Vagina (tissue), 2 donors: ENCODE data around the gene LDAH.

Experiments
- CTCF ChIP-seq, 3 experiments: fragments of 450-650 bp in 2 of 3; fragments of 200-600 bp in 1 of 3; sonication (generic) in 1 of 3; IDR thresholded peaks; one replicate each; pipeline ENCODE4 v1.5.1; 2017 to 2019; ENCODE audit warnings: antibody characterized with exemption in 3 of 3, mild to moderate bottlenecking in 2 of 3, moderate library complexity in 2 of 3
- POLR2A ChIP-seq, 2 donors: fragments of 450-650 bp; IDR thresholded peaks; one replicate each; pipeline ENCODE4 v1.6.1; 2017; ENCODE audit warnings: antibody characterized with exemption in 2 of 2, mild to moderate bottlenecking in 2 of 2, moderate library complexity in 2 of 2
- POLR2AphosphoS5 ChIP-seq, 2 donors: sonication (generic); formaldehyde crosslinking; IDR thresholded peaks; one replicate each; pipeline ENCODE4 v1.9.0; 2017; ENCODE audit warnings: antibody characterized with exemption in 2 of 2, mild to moderate bottlenecking in 2 of 2, low read depth in 1 of 2; ENCODE audit not compliant: insufficient read depth in 1 of 2

- TF ChIP-seq CTCF (IDR thresholded peaks at IDR 0.05), result no peak
- TF ChIP-seq POLR2A (IDR thresholded peaks at IDR 0.05), result no peak
- TF ChIP-seq POLR2AphosphoS5 (IDR thresholded peaks at IDR 0.05; ENCODE audit: insufficient read depth in 1 of 2, low read depth in 1 of 2), result no peak
Measured at GRCh38 chr2:20643060-20643459, 179.8 kb downstream of the LDAH start.
